GM12878 (cell line): ENCODE results near the gene ATP1B2. TPM values are rescaled to one million over a fixed set of nuclear protein-coding genes. Genes with fewer than 3 reads are reported as not detected.

Source experiments
- ATAC-seq: fragments of 200-7000 bp; cut with Tn5 transposase; 3 replicates; pipeline ENCODE4 v1.9.1; 2020; ENCODE audit warnings: mild to moderate bottlenecking, moderate library complexity
- BruUV-seq: library from RNA; stranded (reverse); fragments of 400-500 nt; replicated peaks from 2 replicates; lab custom pipeline; 2021; lab: Mats Ljungman, UMichigan
- CTCF ChIA-PET: fragments of 300-600 bp; sonication (Branson Sonifier 250); formaldehyde crosslinking; extraction: SDS; loops from one replicate; lab custom pipeline; 2021; ENCODE audit warnings: inconsistent platforms; lab: Yijun Ruan, JAX
- POLR2A ChIA-PET: fragments of 350-600 bp; formaldehyde crosslinking; extraction: SDS; loops from one replicate; lab custom pipeline; 2021; ENCODE audit warnings: inconsistent platforms; lab: Charles Lee
- RAD21 ChIA-PET: fragments of 300-600 bp; sonication (Branson Sonifier 250); formaldehyde crosslinking; loops from one replicate; lab custom pipeline; 2023; ENCODE audit warnings: antibody characterized with exemption; ENCODE audit not compliant: unreplicated experiment; lab: Charles Lee
- SMC1A ChIA-PET: fragments of 300-600 bp; sonication (Branson Sonifier 250); formaldehyde crosslinking; loops from one replicate; lab custom pipeline; 2023; ENCODE audit not compliant: unreplicated experiment, uncharacterized antibody; lab: Charles Lee
- DNase-seq: peaks from one replicate; pipeline ENCODE4 v3.0.0-alpha.2; 2011; ENCODE audit warnings: low read depth, low spot score
- FAIRE-seq: peaks from 3 replicates; lab custom pipeline; 2011; peaks lifted over from hg19 to GRCh38; lab: Jason Lieb, UNC
- H2AFZ ChIP-seq: 2 replicates; pipeline ENCODE4 v1.6.0; 2011; ENCODE audit warnings: low read depth, low read length, control low read depth; ENCODE audit not compliant: control insufficient read depth
- H3K27ac ChIP-seq: 2 replicates; pipeline ENCODE4 v1.5.1; 2011; ENCODE audit warnings: control low read depth; ENCODE audit not compliant: control insufficient read depth, insufficient read depth
- H3K27me3 ChIP-seq, 2 experiments: replicated peaks in 1 of 2; 2 replicates each; pipeline versions ENCODE4 v1.6.0 to v1.6.1; 2011; ENCODE audit warnings: low read length in 1 of 2; ENCODE audit not compliant: control insufficient read depth in 2 of 2, insufficient read depth in 2 of 2
- H3K36me3 ChIP-seq, 2 experiments: 2 replicates each; pipeline ENCODE4 v1.5.1; 2011; ENCODE audit warnings: low read length in 1 of 2; ENCODE audit not compliant: control insufficient read depth in 2 of 2, insufficient read depth in 2 of 2
- H3K4me1 ChIP-seq: 2 replicates; pipeline ENCODE4 v1.6.1; 2011; ENCODE audit warnings: mild to moderate bottlenecking, low read length, moderate library complexity, mixed read lengths; ENCODE audit not compliant: control insufficient read depth, insufficient read depth
- H3K4me2 ChIP-seq: 2 replicates; pipeline ENCODE4 v1.6.0; 2011; ENCODE audit warnings: control low read depth; ENCODE audit not compliant: control insufficient read depth, insufficient read depth
- H3K4me3 ChIP-seq: fragments of 200-600 bp; sonication (generic); 2 replicates; pipeline ENCODE4 v1.5.1; 2016
- H3K79me2 ChIP-seq: 2 replicates; pipeline ENCODE4 v1.6.0; 2011; ENCODE audit warnings: low read length; ENCODE audit not compliant: control insufficient read depth, insufficient read depth
- H3K9ac ChIP-seq: 2 replicates; pipeline ENCODE4 v1.8.0; 2011; ENCODE audit warnings: low read length, control low read depth, mixed read lengths; ENCODE audit not compliant: control insufficient read depth, insufficient read depth
- H3K9me3 ChIP-seq: replicated peaks from 3 replicates; pipeline ENCODE4 v1.5.1; 2011; ENCODE audit warnings: mild to moderate bottlenecking, low read length; ENCODE audit not compliant: control insufficient read depth, insufficient read depth
- H4K20me1 ChIP-seq: 2 replicates; pipeline ENCODE4 v1.6.0; 2011; ENCODE audit not compliant: control insufficient read depth, insufficient read depth
- BHLHE40 ChIP-seq, 2 experiments: fragments of 450-650 bp in 1 of 2; IDR thresholded peaks; 2 replicates each; pipeline ENCODE4 v1.6.1; 2011 to 2017; ENCODE audit warnings: low read depth in 2 of 2, borderline replicate concordance in 1 of 2, improper control_type of control experiment in 1 of 2, low read length in 1 of 2, mild to moderate bottlenecking in 1 of 2
- BRCA1 ChIP-seq: IDR thresholded peaks from 2 replicates; pipeline ENCODE4 v1.6.1; 2011; ENCODE audit warnings: low read depth, low read length, improper control_type of control experiment
- CREB1 ChIP-seq: IDR thresholded peaks from 2 replicates; pipeline ENCODE4 v1.6.1; 2012; ENCODE audit warnings: low read depth, mild to moderate bottlenecking, inconsistent platforms
- DPF2 ChIP-seq: fragments of 450-650 bp; IDR thresholded peaks from 2 replicates; pipeline ENCODE4 v1.6.1; 2017; ENCODE audit warnings: mild to moderate bottlenecking
- FOXM1 ChIP-seq: IDR thresholded peaks from 2 replicates; pipeline ENCODE4 v1.6.1; 2012; ENCODE audit warnings: low read depth, mild to moderate bottlenecking, inconsistent platforms, low read length, moderate library complexity
- JUNB ChIP-seq: IDR thresholded peaks from 2 replicates; pipeline ENCODE4 v1.6.1; 2016; ENCODE audit warnings: antibody characterized with exemption, mild to moderate bottlenecking
- MXI1 ChIP-seq: fragments of 150-350 bp; IDR thresholded peaks from 2 replicates; pipeline ENCODE4 v1.6.1; 2011; ENCODE audit warnings: low read depth, mild to moderate bottlenecking, inconsistent platforms, low read length, improper control_type of control experiment
- NR2C1 ChIP-seq: fragments of 450-650 bp; IDR thresholded peaks from 2 replicates; pipeline ENCODE4 v1.6.1; 2017; ENCODE audit warnings: antibody characterized with exemption, mild to moderate bottlenecking, moderate library complexity
- POLR2A ChIP-seq: IDR thresholded peaks from 2 replicates; pipeline ENCODE4 v1.6.1; 2011; ENCODE audit warnings: low read depth, mild to moderate bottlenecking, low read length
- SIN3A ChIP-seq: IDR thresholded peaks from 2 replicates; pipeline ENCODE4 v1.6.1; 2012; ENCODE audit warnings: low read depth, low read length, improper control_type of control experiment
- SMAD5 ChIP-seq: IDR thresholded peaks from 2 replicates; pipeline ENCODE4 v1.6.1; 2016; ENCODE audit warnings: antibody characterized with exemption, low read depth
- ZNF217 ChIP-seq: fragments of 450-650 bp; IDR thresholded peaks from 2 replicates; pipeline ENCODE4 v1.6.1; 2017; ENCODE audit warnings: antibody characterized with exemption, mild to moderate bottlenecking
- ZSCAN29 ChIP-seq: fragments of 450-650 bp; IDR thresholded peaks from 2 replicates; pipeline ENCODE4 v1.6.1; 2017; ENCODE audit warnings: mild to moderate bottlenecking, moderate library complexity
- WGBS: methylation state at CpG from one replicate; pipeline ENCODE4 v1.1.6; 2016; ENCODE audit warnings: low lambda C conversion rate; ENCODE audit not compliant: insufficient replicate concordance, insufficient coverage; ENCODE audit errors: missing lambda C conversion rate; 5-methylcytosine and 5-hydroxymethylcytosine counted together
- in situ Hi-C: fragments of 300-500 bp; cut with MboI; formaldehyde crosslinking; loops from 9 replicates; pipeline ENCODE4 v1.14.3; 2018; ENCODE audit warnings: mixed read lengths
- intact Hi-C: fragments of 100-400 bp; cut with micrococcal nuclease; formaldehyde crosslinking; loops from one replicate; pipeline ENCODE4 v1.14.2; 2022; ENCODE audit not compliant: unreplicated experiment
- polyA plus RNA-seq, 11 experiments: library from polyadenylated mRNA; depleted of rRNA in 4 of 11; unstranded in 6 of 11; stranded (reverse) in 5 of 11; fragments of >200 nt; fragmentation: Nextera tagmentation in 4 of 11; fragmentation: Illumina TruSeq in 1 of 11; extraction: Ambion mirVana in 4 of 11; extraction: Trizol in 1 of 11; gene quantifications; 1 replicate in 1 of 11; 2 replicates in 10 of 11; pipeline versions ENCODE4 v1.2.1 to v1.2.3, GENCODE V29; 2011 to 2016; ENCODE audit warnings: inconsistent platforms in 2 of 11, missing spikeins in 2 of 11, low read depth in 1 of 11
- total RNA-seq, 4 experiments: library from RNA; depleted of rRNA in 3 of 4; stranded (reverse); fragments of >200 nt in 3 of 4; fragmentation: Illumina TruSeq in 1 of 4; extraction: Trizol in 1 of 4; gene quantifications; 2 replicates each; pipeline versions ENCODE4 v1.2.1 to v1.2.3, GENCODE V29; 2013 to 2021
- TF ChIP-seq, protein P1 (sequence below): fragments of 450-650 bp; formaldehyde crosslinking; IDR thresholded peaks from 2 replicates; pipeline ENCODE4 v1.4.0; 2022; ENCODE audit warnings: mild to moderate bottlenecking, moderate library complexity
- TF ChIP-seq, protein P2 (sequence below): fragments of 450-650 bp; formaldehyde crosslinking; IDR thresholded peaks from 2 replicates; pipeline ENCODE4 v1.4.0; 2020; ENCODE audit warnings: mild to moderate bottlenecking, moderate library complexity

Gene ATP1B2
- total and polyA plus RNA-seq, 10 of the 15 experiments (the other 5 are each of a cell fraction or from before 2014, with no cell fraction given) = 0.03 to 0.29 (median 0.15) TPM; not detected in 3

- SMC1A ChIA-PET = interaction anchor here (0.7 to 5.1 kb wide), 23 partner anchors 9 to 408 kb away, joined by 3 to 42 read pairs (median 6); partner anchors contain the start of genes ATP1B2, MPDU1, NEURL4 and SAT2
- no peaks in the 10 kb centered on the region for H3K27me3 ChIP-seq
- TF ChIP-seq MXI1 = peak; percentile 82
- TF ChIP-seq NR2C1 = peak; percentile 93
- TF ChIP-seq SIN3A = peak; percentile 97
- peak; percentile 61 for TF ChIP-seq POLR2A
- TF ChIP-seq, protein P1, sequence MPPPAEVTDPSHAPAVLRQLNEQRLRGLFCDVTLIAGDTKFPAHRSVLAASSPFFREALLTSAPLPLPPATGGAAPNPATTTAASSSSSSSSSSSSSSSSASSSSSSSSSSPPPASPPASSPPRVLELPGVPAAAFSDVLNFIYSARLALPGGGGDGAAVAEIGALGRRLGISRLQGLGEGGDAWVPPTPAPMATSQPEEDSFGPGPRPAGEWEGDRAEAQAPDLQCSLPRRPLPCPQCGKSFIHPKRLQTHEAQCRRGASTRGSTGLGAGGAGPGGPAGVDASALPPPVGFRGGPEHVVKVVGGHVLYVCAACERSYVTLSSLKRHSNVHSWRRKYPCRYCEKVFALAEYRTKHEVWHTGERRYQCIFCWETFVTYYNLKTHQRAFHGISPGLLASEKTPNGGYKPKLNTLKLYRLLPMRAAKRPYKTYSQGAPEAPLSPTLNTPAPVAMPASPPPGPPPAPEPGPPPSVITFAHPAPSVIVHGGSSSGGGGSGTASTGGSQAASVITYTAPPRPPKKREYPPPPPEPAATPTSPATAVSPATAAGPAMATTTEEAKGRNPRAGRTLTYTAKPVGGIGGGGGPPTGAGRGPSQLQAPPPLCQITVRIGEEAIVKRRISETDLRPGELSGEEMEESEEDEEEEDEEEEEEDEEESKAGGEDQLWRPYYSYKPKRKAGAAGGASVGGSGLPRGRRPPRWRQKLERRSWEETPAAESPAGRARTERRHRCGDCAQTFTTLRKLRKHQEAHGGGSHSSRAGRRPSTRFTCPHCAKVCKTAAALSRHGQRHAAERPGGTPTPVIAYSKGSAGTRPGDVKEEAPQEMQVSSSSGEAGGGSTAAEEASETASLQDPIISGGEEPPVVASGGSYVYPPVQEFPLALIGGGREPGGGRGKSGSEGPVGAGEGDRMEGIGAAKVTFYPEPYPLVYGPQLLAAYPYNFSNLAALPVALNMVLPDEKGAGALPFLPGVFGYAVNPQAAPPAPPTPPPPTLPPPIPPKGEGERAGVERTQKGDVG = no peak
- TF ChIP-seq FOXM1 = no peak; the same call in 1 of the 2 replicates
- peak; percentile 72; the same call in 1 of the 2 replicates for TF ChIP-seq SMAD5
- no peak for TF ChIP-seq JUNB
- no peak for TF ChIP-seq DPF2
- no peak; the same call in 1 of the 2 replicates for TF ChIP-seq BRCA1
- peak; percentile 71 for TF ChIP-seq CREB1
- peak; percentile 24 to 41; a peak in 1 of 4 replicates for TF ChIP-seq BHLHE40 (IDR thresholded peaks at IDR 0.05; ENCODE audit: borderline replicate concordance in 1 of 2, low read depth in 2 of 2, low read length in 1 of 2)
- no peak for TF ChIP-seq ZNF217
- TF ChIP-seq, protein P2, sequence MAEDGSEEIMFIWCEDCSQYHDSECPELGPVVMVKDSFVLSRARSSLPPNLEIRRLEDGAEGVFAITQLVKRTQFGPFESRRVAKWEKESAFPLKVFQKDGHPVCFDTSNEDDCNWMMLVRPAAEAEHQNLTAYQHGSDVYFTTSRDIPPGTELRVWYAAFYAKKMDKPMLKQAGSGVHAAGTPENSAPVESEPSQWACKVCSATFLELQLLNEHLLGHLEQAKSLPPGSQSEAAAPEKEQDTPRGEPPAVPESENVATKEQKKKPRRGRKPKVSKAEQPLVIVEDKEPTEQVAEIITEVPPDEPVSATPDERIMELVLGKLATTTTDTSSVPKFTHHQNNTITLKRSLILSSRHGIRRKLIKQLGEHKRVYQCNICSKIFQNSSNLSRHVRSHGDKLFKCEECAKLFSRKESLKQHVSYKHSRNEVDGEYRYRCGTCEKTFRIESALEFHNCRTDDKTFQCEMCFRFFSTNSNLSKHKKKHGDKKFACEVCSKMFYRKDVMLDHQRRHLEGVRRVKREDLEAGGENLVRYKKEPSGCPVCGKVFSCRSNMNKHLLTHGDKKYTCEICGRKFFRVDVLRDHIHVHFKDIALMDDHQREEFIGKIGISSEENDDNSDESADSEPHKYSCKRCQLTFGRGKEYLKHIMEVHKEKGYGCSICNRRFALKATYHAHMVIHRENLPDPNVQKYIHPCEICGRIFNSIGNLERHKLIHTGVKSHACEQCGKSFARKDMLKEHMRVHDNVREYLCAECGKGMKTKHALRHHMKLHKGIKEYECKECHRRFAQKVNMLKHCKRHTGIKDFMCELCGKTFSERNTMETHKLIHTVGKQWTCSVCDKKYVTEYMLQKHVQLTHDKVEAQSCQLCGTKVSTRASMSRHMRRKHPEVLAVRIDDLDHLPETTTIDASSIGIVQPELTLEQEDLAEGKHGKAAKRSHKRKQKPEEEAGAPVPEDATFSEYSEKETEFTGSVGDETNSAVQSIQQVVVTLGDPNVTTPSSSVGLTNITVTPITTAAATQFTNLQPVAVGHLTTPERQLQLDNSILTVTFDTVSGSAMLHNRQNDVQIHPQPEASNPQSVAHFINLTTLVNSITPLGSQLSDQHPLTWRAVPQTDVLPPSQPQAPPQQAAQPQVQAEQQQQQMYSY (CRISPR knock-in tag) = no peak
- no peak for TF ChIP-seq ZSCAN29
Measured at GRCh38 chr17:7687908-7688807, 37.4 kb downstream of the ATP1B2 start, which contains the start of gene WRAP53. Gene WRAP53, plus strand, starts transcription at chr17:7688477. Its CDS starts 172 bp downstream, at chr17:7688649.

More at GRCh38 chr17:7687908-7688807, 37.4 kb downstream of the ATP1B2 start, which contains the start of gene WRAP53:
- peak within 1 kb of the TSS; percentile 100 for H3K9ac ChIP-seq
- TSS peak; percentile 76 for BruUV-seq
- peak within 1 kb of the TSS; percentile 98 for H3K4me2 ChIP-seq
- ChIA-PET POLR2A (interaction anchor here (0.6 to 4.3 kb wide), 29 partner anchors 32 to 474 kb away, joined by 3 to 35 read pairs (median 6); partner anchors contain the start of genes ACAP1, ATP1B2, CD68 and FXR2), CTCF (interaction anchor here (0.6 to 6.4 kb wide), 57 partner anchors 11 to 642 kb away, joined by 3 to 128 read pairs (median 5); partner anchors contain the start of genes ACAP1, EFNB3, FXR2 and MPDU1), RAD21 (interaction anchor here (0.5 to 4.0 kb wide), 32 partner anchors 32 to 695 kb away, joined by 3 to 43 read pairs (median 4); partner anchors contain the start of genes ACAP1, ATP1B2, CD68 and FXR2)
- peaks cover 12% of the 10 kb centered on the region for H3K4me1 ChIP-seq
- ATAC-seq (peak; percentile 90), DNase-seq (peak; percentile 85), FAIRE-seq (peak; percentile 94)
- H3K4me3 ChIP-seq = peak within 1 kb of the TSS; percentile 92
- peak within 1 kb of the TSS; percentile 98 for H2AFZ ChIP-seq
- peaks cover 0 to 9% of the 10 kb centered on the region in 2 experiments; a peak in 1 of 4 replicates for H3K36me3 ChIP-seq
- in situ Hi-C loops (no loop called here), intact Hi-C loops (loop anchor here (5.0 to 10.0 kb wide), 5 partner anchors 76 to 383 kb away; partner anchors contain the start of genes CYB5D1, EIF5A, FXR2 and NAA38)
- peak within 1 kb of the TSS; percentile 100 for H3K27ac ChIP-seq
- peaks cover 58% of the 10 kb centered on the region for H3K79me2 ChIP-seq
- H4K20me1 ChIP-seq = no peaks in the 10 kb centered on the region
- WGBS = 1% methylated on average over 48 of the region's 51 CpGs
- no peaks in the 10 kb centered on the region for H3K9me3 ChIP-seq
